GM21825 (cell line): ENCODE data around the gene KSR1.
"Not testable (repeated sequence)": the region's sequence is repeated elsewhere in the genome, so short reads cannot be mapped to it uniquely, and the experiment has no call there.

ENCODE experiments used
- ATAC-seq: cut with Tn5 transposase; IDR thresholded peaks from one replicate; pipeline ENCODE4 v1.9.1; 2021; ENCODE audit warnings: mild to moderate bottlenecking, moderate library complexity; ENCODE audit not compliant: unreplicated experiment

Gene KSR1

GRCh38 chr17:27491713-27492190 is 35.5 kb downstream of the KSR1 start:
- no peak for ATAC-seq

GRCh38 chr17:27492470-27492869 is 36.2 kb downstream of the KSR1 start:
- ATAC-seq, result no peak

- ATAC-seq, result no peak
Measured at GRCh38 chr17:27493088-27493487, 36.8 kb downstream of the KSR1 start.

- no peak for ATAC-seq
Measured at GRCh38 chr17:27494192-27495091, 38.2 kb downstream of the KSR1 start.

GRCh38 chr17:27495460-27495859 is 39.2 kb downstream of the KSR1 start:
- ATAC-seq, result no peak

- ATAC-seq, result no peak
Measured at GRCh38 chr17:27496005-27496404, 39.8 kb downstream of the KSR1 start.

GRCh38 chr17:27496437-27496943 is 40.2 kb downstream of the KSR1 start:
- ATAC-seq, result no peak

GRCh38 chr17:27496971-27497370 is 40.7 kb downstream of the KSR1 start:
- no peak for ATAC-seq

GRCh38 chr17:27497696-27498095 is 41.4 kb downstream of the KSR1 start:
- ATAC-seq, result no peak

GRCh38 chr17:27498615-27499309 is 42.5 kb downstream of the KSR1 start:
- no peak for ATAC-seq

GRCh38 chr17:27499451-27500265 is 43.4 kb downstream of the KSR1 start:
- no peak for ATAC-seq

- not testable (repeated sequence) for ATAC-seq
Measured at GRCh38 chr17:27501338-27501737, 45.1 kb downstream of the KSR1 start.

- no peak for ATAC-seq
Measured at GRCh38 chr17:27502526-27503324, 46.5 kb downstream of the KSR1 start.

- ATAC-seq, result no peak
Measured at GRCh38 chr17:27503611-27504010, 47.4 kb downstream of the KSR1 start.

- no peak for ATAC-seq
Measured at GRCh38 chr17:27504188-27504995, 48.1 kb downstream of the KSR1 start.

- peak; percentile 68 for ATAC-seq
Measured at GRCh38 chr17:27506348-27507218, 50.3 kb downstream of the KSR1 start.

GRCh38 chr17:27511168-27511883 is 55.1 kb downstream of the KSR1 start:
- ATAC-seq, result no peak

GRCh38 chr17:27512031-27512430 is 55.8 kb downstream of the KSR1 start:
- ATAC-seq, result no peak
